Ovary (tissue), 9 donors: Measurements from ENCODE around the gene SLC15A1. TPM values are rescaled to one million over a fixed set of nuclear protein-coding genes. Genes with fewer than 3 reads are reported as not detected.

ENCODE experiments used
- DNase-seq, 5 donors: peaks; one replicate each; pipeline ENCODE4 v3.0.0-alpha.2; 2019 to 2020
- H3K27ac ChIP-seq, 2 donors: fragments of 200-600 bp; one replicate each; pipeline versions ENCODE4 v1.5.1 to v1.8.0; 2019 to 2022
- H3K27me3 ChIP-seq: fragments of 200-600 bp; one replicate; pipeline ENCODE4 v1.8.0; 2022
- H3K36me3 ChIP-seq: fragments of 200-600 bp; sonication (generic); one replicate; pipeline ENCODE4 v1.5.1; 2019
- H3K4me1 ChIP-seq: one replicate; pipeline ENCODE4 v1.8.1; 2013; ENCODE audit warnings: mild to moderate bottlenecking, moderate library complexity; ENCODE audit not compliant: insufficient read depth
- H3K4me3 ChIP-seq: fragments of 200-600 bp; sonication (generic); one replicate; pipeline ENCODE4 v1.5.1; 2017
- H3K9me3 ChIP-seq, 2 donors: fragments of 200-600 bp in 1 of 2; sonication (generic) in 1 of 2; one replicate each; pipeline versions ENCODE4 v1.5.1 to v1.8.1; 2013 to 2019; ENCODE audit warnings: mild to moderate bottlenecking in 1 of 2, moderate library complexity in 1 of 2
- CTCF ChIP-seq, 3 donors: fragments of 450-650 bp in 2 of 3; fragments of 200-600 bp in 1 of 3; IDR thresholded peaks; one replicate each; pipeline versions ENCODE4 v1.5.1 to v1.8.0; 2016 to 2022; ENCODE audit warnings: antibody characterized with exemption in 3 of 3, mild to moderate bottlenecking in 1 of 3
- EP300 ChIP-seq: sonication (generic); formaldehyde crosslinking; IDR thresholded peaks from one replicate; pipeline ENCODE4 v1.6.1; 2017; ENCODE audit warnings: antibody characterized with exemption
- POLR2A ChIP-seq: fragments of 450-650 bp; IDR thresholded peaks from one replicate; pipeline ENCODE4 v1.6.1; 2017; ENCODE audit warnings: antibody characterized with exemption, mild to moderate bottlenecking, moderate library complexity
- WGBS, 3 donors: extraction: QIAGEN DNeasy Blood & Tissue Kit in 1 of 3; methylation state at CpG; one replicate each; pipeline versions ENCODE4 v1.1.5 to v1.1.7; 2013 to 2017; 5-methylcytosine and 5-hydroxymethylcytosine counted together
- intact Hi-C, 4 donors: fragments of 100-400 bp; cut with DNase I; formaldehyde crosslinking; loops; one replicate each; pipeline versions ENCODE4 v1.11.0 to v1.15.1; 2022 to 2023
- polyA plus RNA-seq, 2 donors: library from polyadenylated mRNA; stranded (reverse); fragments of 200-250 nt in 1 of 2; fragments of 350-450 nt in 1 of 2; fragmentation: Illumina TruSeq in 1 of 2; extraction: RNeasy Lipid Tissue Mini Kit (QIAGEN cat#74804) in 1 of 2; gene quantifications; one replicate each; pipeline ENCODE4 v1.2.3, GENCODE V29; 2013 to 2014
- total RNA-seq, 7 donors: library from RNA; depleted of rRNA in 2 of 7; stranded (reverse); fragments of >200 nt in 2 of 7; fragmentation: NEBNext Ultra II Directional in 3 of 7; extraction: Animal tissue kit (Norgen Biotek cat#: 25700) in 3 of 7; gene quantifications; one replicate each; pipeline versions ENCODE4 v1.1.0 to v1.2.4, GENCODE V29; 2016 to 2023
- donor health status: DM: no; HTN: no; CAD: no; lungs with moderate emphysema.
- donor health status: DM: no; HTN: no; CAD: no.
- donor health status: Bipolar disorder and iron deficiency.
- donor health status: DM: yes; HTN: yes; CAD: no.
- donor health status: DM: no; HTN: no; CAD: no.
- donor health status: DM: yes; HTN: yes; CAD: no.

SLC15A1 gene
- total and polyA plus RNA-seq, 9 donors = 0.05 to 1.3 (median 0.13) TPM; not detected in 3

- Histone ChIP-seq H3K27me3 (no peaks in the 10 kb centered on the region), H3K4me1 (peaks cover 1% of the 10 kb centered on the region), H3K27ac (no peak overlapping the region), H3K9me3 (no peaks in the 10 kb centered on the region), H3K36me3 (no peaks in the 10 kb centered on the region), H3K4me3 (no peak overlapping the region)
- intact Hi-C loops = loop anchor here in 3 of 4 donors (10.0 kb wide), 3 partner anchors 531 to 821 kb away; partner anchors contain the start of gene FARP1 (in 1 of the 3)
- 86 to 95% (median 86%) methylated on average over 16 of the region's 16 CpGs for WGBS, 3 donors
- no peak for DNase-seq
- no peak for TF ChIP-seq POLR2A
- TF ChIP-seq CTCF (IDR thresholded peaks at IDR 0.05) = no peak
Measured at GRCh38 chr13:98675837-98676236, 76.6 kb downstream of the SLC15A1 start.

GRCh38 chr13:98675066-98675465 is 77.4 kb downstream of the SLC15A1 start:
- Histone ChIP-seq H3K4me1 (peaks cover 1% of the 10 kb centered on the region), H3K36me3 (no peaks in the 10 kb centered on the region), H3K27me3 (no peaks in the 10 kb centered on the region), H3K27ac (no peak overlapping the region), H3K9me3 (no peaks in the 10 kb centered on the region), H3K4me3 (no peak overlapping the region)
- WGBS, 3 donors = 70 to 74% (median 72%) methylated on average over 11 of the region's 11 CpGs
- intact Hi-C loops = loop anchor here in 3 of 4 donors (10.0 kb wide), 3 partner anchors 530 to 820 kb away; partner anchors contain the start of gene FARP1 (in 1 of the 3)
- no peak for DNase-seq
- TF ChIP-seq CTCF (IDR thresholded peaks at IDR 0.05) (no peak), EP300 (no peak), POLR2A (no peak)

- no peak for TF ChIP-seq EP300
- no peak for TF ChIP-seq POLR2A
- TF ChIP-seq CTCF (IDR thresholded peaks at IDR 0.05) = peak; percentile 51 to 78 (median 66)
- no peak overlapping the region for H3K4me3 ChIP-seq
- H3K4me1 ChIP-seq = peaks cover 1% of the 10 kb centered on the region
- H3K27me3 ChIP-seq = no peaks in the 10 kb centered on the region
- no peak overlapping the region for H3K27ac ChIP-seq
- peak; percentile 41 to 66 (median 47) for DNase-seq
- intact Hi-C loops = loop anchor here (5.0 to 10.0 kb wide), 5 partner anchors 226 to 818 kb away; partner anchors contain the start of gene FARP1 (in 1 of the 4)
- 10 to 14% (median 13%) methylated on average over 11 of the region's 11 CpGs for WGBS, 3 donors
- no peaks in the 10 kb centered on the region for H3K9me3 ChIP-seq
- H3K36me3 ChIP-seq = no peaks in the 10 kb centered on the region
Measured at GRCh38 chr13:98672947-98673613, 79.4 kb downstream of the SLC15A1 start.

GRCh38 chr13:98668155-98668554 is 84.3 kb downstream of the SLC15A1 start:
- H3K9me3 ChIP-seq = no peaks in the 10 kb centered on the region
- no peak overlapping the region for H3K27ac ChIP-seq
- intact Hi-C loops = no loop called here
- peaks cover 1% of the 10 kb centered on the region for H3K4me1 ChIP-seq
- 86 to 89% (median 87%) methylated on average over 4 of the region's 4 CpGs for WGBS, 3 donors
- TF ChIP-seq EP300 (no peak), POLR2A (no peak), CTCF (IDR thresholded peaks at IDR 0.05) (no peak)
- no peak for DNase-seq
- H3K4me3 ChIP-seq = no peak overlapping the region
- H3K36me3 ChIP-seq = no peaks in the 10 kb centered on the region
- H3K27me3 ChIP-seq = no peaks in the 10 kb centered on the region
